Measurements from ENCODE around the gene TFF1. TPM values are rescaled to one million over a fixed set of nuclear protein-coding genes. Genes with fewer than 3 reads are reported as not detected.

TFF1 gene
- total RNA-seq, 1 donor from 2014 or later = not detected

DNA sequence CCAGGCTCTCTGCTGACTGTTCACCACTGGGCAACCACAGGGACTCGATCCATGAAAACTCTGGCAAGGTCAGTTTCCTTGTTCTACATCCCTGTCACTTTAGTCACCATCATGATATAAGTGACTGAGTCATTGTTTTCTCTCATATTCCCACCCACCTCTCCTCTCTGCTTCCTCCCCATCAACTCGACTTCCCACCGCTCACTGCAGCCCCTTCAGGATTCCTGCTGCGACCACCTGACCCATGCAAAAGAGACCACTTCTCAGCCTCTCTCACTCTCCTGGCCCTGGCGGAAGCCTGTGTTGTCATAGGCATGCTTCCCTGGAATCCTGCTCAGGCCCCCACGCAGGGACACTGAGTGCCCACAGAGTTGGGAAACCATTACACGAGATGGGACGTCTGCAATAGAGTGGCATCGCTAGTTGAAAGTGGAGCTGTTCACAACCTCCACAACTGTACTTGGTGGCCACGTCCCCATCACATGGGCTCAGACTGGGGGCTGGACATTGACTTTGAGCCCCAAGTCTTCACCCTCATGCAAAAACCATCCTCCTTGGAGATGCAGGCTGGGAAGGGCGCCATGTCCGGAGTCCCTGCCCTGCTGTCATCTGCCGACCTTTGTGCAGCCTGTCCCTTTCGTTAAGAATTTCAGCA, 13.8 kb downstream of the TFF1 start:
- H3K27me3 Mint-ChIP-seq (ENCODE audit: unreplicated experiment) = peaks cover 4% of the 10 kb centered on the region
- H3K27ac Mint-ChIP-seq (ENCODE audit: unreplicated experiment) = no peak overlapping the region
- H3K36me3 Mint-ChIP-seq (ENCODE audit: low read depth, unreplicated experiment) = peaks cover 3% of the 10 kb centered on the region
- no peak for DNase-seq (ENCODE audit: low spot score)
- H3K4me1 Mint-ChIP-seq (ENCODE audit: unreplicated experiment) = peaks cover 6% of the 10 kb centered on the region
- H3K4me3 Mint-ChIP-seq (ENCODE audit: unreplicated experiment) = no peak overlapping the region
- TF ChIP-seq, protein P1, sequence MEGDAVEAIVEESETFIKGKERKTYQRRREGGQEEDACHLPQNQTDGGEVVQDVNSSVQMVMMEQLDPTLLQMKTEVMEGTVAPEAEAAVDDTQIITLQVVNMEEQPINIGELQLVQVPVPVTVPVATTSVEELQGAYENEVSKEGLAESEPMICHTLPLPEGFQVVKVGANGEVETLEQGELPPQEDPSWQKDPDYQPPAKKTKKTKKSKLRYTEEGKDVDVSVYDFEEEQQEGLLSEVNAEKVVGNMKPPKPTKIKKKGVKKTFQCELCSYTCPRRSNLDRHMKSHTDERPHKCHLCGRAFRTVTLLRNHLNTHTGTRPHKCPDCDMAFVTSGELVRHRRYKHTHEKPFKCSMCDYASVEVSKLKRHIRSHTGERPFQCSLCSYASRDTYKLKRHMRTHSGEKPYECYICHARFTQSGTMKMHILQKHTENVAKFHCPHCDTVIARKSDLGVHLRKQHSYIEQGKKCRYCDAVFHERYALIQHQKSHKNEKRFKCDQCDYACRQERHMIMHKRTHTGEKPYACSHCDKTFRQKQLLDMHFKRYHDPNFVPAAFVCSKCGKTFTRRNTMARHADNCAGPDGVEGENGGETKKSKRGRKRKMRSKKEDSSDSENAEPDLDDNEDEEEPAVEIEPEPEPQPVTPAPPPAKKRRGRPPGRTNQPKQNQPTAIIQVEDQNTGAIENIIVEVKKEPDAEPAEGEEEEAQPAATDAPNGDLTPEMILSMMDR (IDR thresholded peaks at IDR 0.05; ENCODE audit: unreplicated experiment) = no peak
- H3K9me3 Mint-ChIP-seq (ENCODE audit: unreplicated experiment) = no peaks in the 10 kb centered on the region

DNA sequence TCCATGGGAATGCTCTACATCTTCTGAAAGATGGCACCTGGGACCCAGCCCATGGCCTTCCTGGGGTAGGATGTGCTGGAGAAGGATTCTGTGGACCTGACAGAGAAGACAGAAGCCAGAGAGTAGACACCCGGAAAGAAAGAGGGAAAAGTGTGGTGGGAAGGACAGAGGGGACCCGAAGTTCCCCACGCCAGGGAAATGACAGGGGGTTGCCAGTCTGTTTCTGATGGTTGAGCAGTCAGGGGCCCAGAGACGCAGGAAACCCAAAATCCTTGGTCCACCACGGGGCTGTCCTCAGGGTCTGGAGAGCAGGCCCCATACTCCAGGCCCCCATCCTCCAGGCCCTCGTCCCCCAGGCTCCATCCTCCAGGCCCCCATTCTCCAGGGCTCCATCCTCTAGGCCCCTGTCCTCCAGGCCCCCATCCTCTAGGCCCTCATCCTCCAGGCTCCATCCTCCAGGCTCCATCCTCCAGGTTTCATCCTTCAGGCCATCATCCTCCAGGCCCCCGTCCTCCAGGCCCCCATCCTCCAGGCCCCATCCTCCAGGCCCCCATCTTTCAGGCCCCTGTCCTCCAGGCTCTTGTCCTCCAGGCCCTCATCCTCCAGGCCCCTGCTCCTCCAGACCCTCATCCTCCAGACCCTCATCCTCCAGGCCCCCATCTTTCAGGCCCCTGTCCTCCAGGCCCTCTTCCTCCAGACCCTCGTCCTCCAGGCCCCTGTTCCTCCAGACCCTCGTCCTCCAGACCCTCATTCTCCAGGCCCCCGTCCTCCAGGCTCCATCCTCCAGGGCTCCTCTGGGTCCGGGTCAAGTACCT, 14.5 kb downstream of the TFF1 start:
- Mint-ChIP-seq H3K9me3 (ENCODE audit: unreplicated experiment) (no peaks in the 10 kb centered on the region), H3K27ac (ENCODE audit: unreplicated experiment) (no peak overlapping the region), H3K27me3 (ENCODE audit: unreplicated experiment) (peaks cover 4% of the 10 kb centered on the region), H3K4me1 (ENCODE audit: unreplicated experiment) (peaks cover 6% of the 10 kb centered on the region), H3K36me3 (ENCODE audit: low read depth, unreplicated experiment) (no peaks in the 10 kb centered on the region), H3K4me3 (ENCODE audit: unreplicated experiment) (no peak overlapping the region)
- DNase-seq (ENCODE audit: low spot score) = no peak
- TF ChIP-seq, protein P1 (IDR thresholded peaks at IDR 0.05; ENCODE audit: unreplicated experiment) = no peak

DNA sequence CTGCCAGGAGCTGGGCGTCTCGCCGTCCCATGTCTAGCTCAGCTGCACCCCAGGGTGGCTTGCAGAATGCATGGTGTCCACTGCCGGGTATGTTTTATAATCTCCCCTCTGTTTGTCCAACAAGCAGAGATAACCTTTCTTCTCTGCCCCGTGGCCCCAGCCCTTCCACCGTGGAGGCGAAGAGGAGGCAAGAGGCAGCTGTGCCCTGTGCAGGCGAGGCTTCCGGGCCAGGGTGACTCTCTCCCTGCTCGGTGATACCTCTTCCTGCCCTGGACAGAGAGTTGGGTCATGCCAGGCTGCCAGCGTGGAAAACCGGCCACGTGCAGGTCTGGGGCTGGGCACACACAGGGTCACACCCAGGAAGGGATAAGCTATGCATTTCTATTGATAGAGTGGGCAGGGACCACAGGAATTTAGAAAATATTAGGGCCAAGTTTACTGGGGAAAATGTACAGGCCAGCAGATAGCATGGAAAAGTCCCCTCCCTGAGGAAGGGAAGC, 15.4 kb downstream of the TFF1 start, which contains the start of gene TFF2:
Gene TFF2, minus strand, starts transcription at position 68 of the 500 bp plus-strand sequence. Its CDS starts 37 bp downstream, at position 31.
- H3K36me3 Mint-ChIP-seq (ENCODE audit: low read depth, unreplicated experiment) = no peaks in the 10 kb centered on the region
- DNase-seq (ENCODE audit: low spot score) = no peak
- no peak within 1 kb of the TSS for H3K27ac Mint-ChIP-seq (ENCODE audit: unreplicated experiment)
- no peak within 1 kb of the TSS for H3K4me3 Mint-ChIP-seq (ENCODE audit: unreplicated experiment)
- H3K27me3 Mint-ChIP-seq (ENCODE audit: unreplicated experiment) = peaks cover 4% of the 10 kb centered on the region
- no peaks in the 10 kb centered on the region for H3K9me3 Mint-ChIP-seq (ENCODE audit: unreplicated experiment)
- TF ChIP-seq, protein P1 (IDR thresholded peaks at IDR 0.05; ENCODE audit: unreplicated experiment) = no peak
- H3K4me1 Mint-ChIP-seq (ENCODE audit: unreplicated experiment) = peaks cover 6% of the 10 kb centered on the region

DNA sequence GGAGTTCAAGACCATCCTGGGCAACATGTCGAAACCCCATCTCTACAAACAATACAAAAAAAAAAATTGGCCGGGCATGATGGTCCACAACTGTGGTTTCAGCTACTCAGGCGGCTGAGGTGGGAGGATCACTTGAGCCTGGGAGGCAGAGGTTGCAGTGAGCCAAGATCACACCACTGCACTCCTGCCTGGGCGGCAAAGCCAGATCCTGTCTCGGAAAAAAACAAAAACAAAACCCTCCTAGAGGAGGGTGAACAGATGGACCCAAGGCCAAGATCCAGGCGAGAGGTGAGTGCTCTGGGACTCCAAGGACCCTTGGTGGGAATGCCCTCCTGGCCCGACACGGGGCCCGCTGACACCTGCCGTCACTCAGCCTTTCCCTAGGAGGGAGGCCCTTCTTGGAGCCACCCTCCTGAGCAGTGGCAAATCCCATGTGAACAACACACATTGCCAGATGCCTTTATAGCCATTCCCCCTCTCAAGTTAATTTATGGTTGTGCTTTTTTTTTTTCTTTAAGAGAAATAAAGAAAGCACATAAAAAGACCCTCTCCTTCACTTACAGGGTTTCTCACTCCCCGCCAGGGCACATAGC, 15.9 kb downstream of the TFF1 start:
- TF ChIP-seq, protein P1 (IDR thresholded peaks at IDR 0.05; ENCODE audit: unreplicated experiment) = no peak
- no peak overlapping the region for H3K4me3 Mint-ChIP-seq (ENCODE audit: unreplicated experiment)
- H3K9me3 Mint-ChIP-seq (ENCODE audit: unreplicated experiment) = no peaks in the 10 kb centered on the region
- H3K27ac Mint-ChIP-seq (ENCODE audit: unreplicated experiment) = no peak overlapping the region
- no peak for DNase-seq (ENCODE audit: low spot score)
- peaks cover 6% of the 10 kb centered on the region for H3K4me1 Mint-ChIP-seq (ENCODE audit: unreplicated experiment)
- H3K27me3 Mint-ChIP-seq (ENCODE audit: unreplicated experiment) = peaks cover 4% of the 10 kb centered on the region
- no peaks in the 10 kb centered on the region for H3K36me3 Mint-ChIP-seq (ENCODE audit: low read depth, unreplicated experiment)

Data from endothelial cell (in vitro differentiated cells).